ENCODE measurements around the gene APOB. TPM values are rescaled to one million over a fixed set of nuclear protein-coding genes. Genes with fewer than 3 reads are reported as not detected.

Gene APOB
- total and polyA plus RNA-seq, 2 of the 13 experiments (the other 11 are each of a cell fraction or from before 2014, with no cell fraction given), result 1,569 to 2,515 TPM

- TF ChIP-seq ZNF264 (CRISPR knock-in tag; IDR thresholded peaks at IDR 0.05), result 0 out of 2 replicates have a peak, but pooled peaks have one; percentile 57
- TF ChIP-seq CBX5 (CRISPR knock-in tag; IDR thresholded peaks at IDR 0.05; ENCODE audit: borderline replicate concordance), result 0 out of 2 replicates have a peak, but pooled peaks have one; percentile 44
- TF ChIP-seq SAFB2 (CRISPR knock-in tag; IDR thresholded peaks at IDR 0.05; ENCODE audit: borderline replicate concordance, low read depth), result peak; percentile 23; the same call in 1 of the 2 replicates
- TF ChIP-seq ZBTB43 (CRISPR knock-in tag; conservative IDR thresholded peaks at IDR 0.05), result 0 out of 2 replicates have a peak, but pooled peaks have one; percentile 37
- 0 out of 2 replicates have a peak, but pooled peaks have one; percentile 26 for TF ChIP-seq PRDM15 (CRISPR knock-in tag; IDR thresholded peaks at IDR 0.05)
- TF ChIP-seq ZNF781 (CRISPR knock-in tag; IDR thresholded peaks at IDR 0.05; ENCODE audit: borderline replicate concordance, not compliant biosample characterization), result peak; percentile 6
- TF ChIP-seq PBX3 (CRISPR knock-in tag; IDR thresholded peaks at IDR 0.05; ENCODE audit: borderline replicate concordance), result 0 out of 2 replicates have a peak, but pooled peaks have one; percentile 64
- TF ChIP-seq POLR2G (IDR thresholded peaks at IDR 0.05; ENCODE audit: low read depth, low read length), result peak; percentile 85
- TF ChIP-seq POLR2A (IDR thresholded peaks at IDR 0.05; ENCODE audit: insufficient read depth in 1 of 2, low read depth in 2 of 2, low read length in 2 of 2), result peak; percentile 73 to 84
- TF ChIP-seq MAF1 (CRISPR knock-in tag; IDR thresholded peaks at IDR 0.05; ENCODE audit: borderline replicate concordance), result no peak
- TF ChIP-seq STAT5B (CRISPR knock-in tag; IDR thresholded peaks at IDR 0.05), result 0 out of 2 replicates have a peak, but pooled peaks have one; percentile 75
- TF ChIP-seq ZNF605 (CRISPR knock-in tag; IDR thresholded peaks at IDR 0.05), result peak; percentile 5; the same call in 1 of the 2 replicates
- TF ChIP-seq MXD4 (CRISPR knock-in tag; IDR thresholded peaks at IDR 0.05), result no peak
- 0 out of 2 replicates have a peak, but pooled peaks have one; percentile 20 for TF ChIP-seq MLXIP (CRISPR knock-in tag; IDR thresholded peaks at IDR 0.05; ENCODE audit: borderline replicate concordance)
- TF ChIP-seq ZSCAN20 (CRISPR knock-in tag; IDR thresholded peaks at IDR 0.05; ENCODE audit: borderline replicate concordance), result 0 out of 2 replicates have a peak, but pooled peaks have one; percentile 29
- 0 out of 2 replicates have a peak, but pooled peaks have one; percentile 33 for TF ChIP-seq NFATC3 (CRISPR knock-in tag; IDR thresholded peaks at IDR 0.05)
- TF ChIP-seq ZNF30 (CRISPR knock-in tag; IDR thresholded peaks at IDR 0.05), result 0 out of 2 replicates have a peak, but pooled peaks have one; percentile 19
- TF ChIP-seq ZNF124 (CRISPR knock-in tag; IDR thresholded peaks at IDR 0.05), result 0 out of 2 replicates have a peak, but pooled peaks have one; percentile 20
Observed at GRCh38 chr2:20999906-21000645, 43.8 kb downstream of the APOB start (continued).

All from HepG2 (cell line).